HCT116 (cell line): Measurements from ENCODE around the gene KLHL22. TPM values are rescaled to one million over a fixed set of nuclear protein-coding genes. Genes with fewer than 3 reads are reported as not detected.

ENCODE experiments used
- ATAC-seq: fragments of 200-7000 bp; cut with Tn5 transposase; 2 replicates; pipeline ENCODE4 v1.9.1; 2020; ENCODE audit warnings: mild to moderate bottlenecking, moderate library complexity
- BruUV-seq: library from RNA; stranded (reverse); fragments of 400-500 nt; replicated peaks from 2 replicates; lab custom pipeline; 2021; lab: Mats Ljungman, UMichigan
- CTCF ChIA-PET: fragments of 300-600 bp; sonication (Branson Sonifier 250); formaldehyde crosslinking; loops from one replicate; lab custom pipeline; 2021; ENCODE audit warnings: antibody characterized with exemption; lab: Charles Lee
- POLR2A ChIA-PET: fragments of 300-600, 350-600 bp; sonication (Branson Sonifier 250); formaldehyde crosslinking; loops from one replicate; lab custom pipeline; 2021; ENCODE audit warnings: antibody characterized with exemption; lab: Charles Lee
- RAD21 ChIA-PET, 2 experiments: fragments of 300-600 bp; sonication (Branson Sonifier 250); formaldehyde crosslinking; loops; one replicate each; lab custom pipeline; 2023; ENCODE audit warnings: low total read pairs in 2 of 2; ENCODE audit not compliant: uncharacterized antibody in 2 of 2, unreplicated experiment in 2 of 2, low non-redundant PET in 1 of 2; lab: Charles Lee
- DNase-seq: peaks from one replicate; pipeline ENCODE4 v3.0.0-alpha.2; 2010; ENCODE audit warnings: low read depth, low spot score
- H2AFZ ChIP-seq: fragments of 200-600 bp; shearing (Covaris generic), sonication (generic); 2 replicates; pipeline ENCODE4 v1.6.1; 2017; ENCODE audit warnings: low read depth, mixed run types, mixed read lengths, antibody characterized with exemption, low read length; ENCODE audit not compliant: poor library complexity, severe bottlenecking
- H3K27ac ChIP-seq: 2 replicates; pipeline ENCODE4 v1.5.1; 2012; ENCODE audit warnings: low read depth, low read length
- H3K27me3 ChIP-seq: fragments of 200-600 bp; sonication (generic); 2 replicates; pipeline ENCODE4 v1.6.1; 2016; ENCODE audit warnings: mixed run types, low read length, mixed read lengths; ENCODE audit not compliant: insufficient read depth
- H3K36me3 ChIP-seq, 2 experiments: fragments of 200-500 bp in 1 of 2; fragments of 200-600 bp in 1 of 2; sonication (Bioruptor generic) in 1 of 2; sonication (generic) in 1 of 2; 2 replicates each; pipeline versions ENCODE4 v1.5.1 to v1.6.1; 2014 to 2016; ENCODE audit warnings: low read length in 2 of 2, inconsistent platforms in 1 of 2, mixed read lengths in 1 of 2, mixed run types in 1 of 2; ENCODE audit not compliant: insufficient read depth in 2 of 2, control insufficient read depth in 1 of 2
- H3K4me1 ChIP-seq, 2 experiments: fragments of 200-600 bp in 1 of 2; sonication (generic) in 1 of 2; 2 replicates each; pipeline versions ENCODE4 v1.5.1 to v1.6.1; 2012 to 2017; ENCODE audit warnings: low read length in 2 of 2, inconsistent platforms in 1 of 2, mild to moderate bottlenecking in 1 of 2, mixed read lengths in 1 of 2, mixed run types in 1 of 2, moderate library complexity in 1 of 2; ENCODE audit not compliant: insufficient read depth in 2 of 2, control insufficient read depth in 1 of 2
- H3K4me2 ChIP-seq: fragments of 200-600 bp; sonication (generic); 2 replicates; pipeline ENCODE4 v1.6.1; 2017; ENCODE audit warnings: mixed run types, low read length, mixed read lengths
- H3K4me3 ChIP-seq, 2 experiments: fragments of 200-600 bp in 1 of 2; sonication (generic) in 1 of 2; replicated peaks in 1 of 2; 2 replicates each; pipeline ENCODE4 v1.5.1; 2011 to 2016; ENCODE audit warnings: low read length in 2 of 2, control low read depth in 1 of 2, low read depth in 1 of 2, mild to moderate bottlenecking in 1 of 2, mixed read lengths in 1 of 2, mixed run types in 1 of 2
- H3K79me2 ChIP-seq: fragments of 200-600 bp; sonication (generic); 2 replicates; pipeline ENCODE4 v1.6.1; 2017; ENCODE audit warnings: mild to moderate bottlenecking, mixed run types, low read length, moderate library complexity, mixed read lengths; ENCODE audit not compliant: insufficient read depth
- H3K9ac ChIP-seq: fragments of 200-600 bp; sonication (generic); 2 replicates; pipeline ENCODE4 v1.6.1; 2016; ENCODE audit warnings: low read length, mixed read lengths
- H3K9me2 ChIP-seq: fragments of 200-600 bp; sonication (generic), shearing (Covaris generic); 2 replicates; pipeline ENCODE4 v1.6.1; 2017; ENCODE audit warnings: mixed run types, mild to moderate bottlenecking, moderate library complexity; ENCODE audit not compliant: insufficient read depth
- H3K9me3 ChIP-seq, 2 experiments: fragments of 200-500 bp in 1 of 2; fragments of 200-600 bp in 1 of 2; sonication (Bioruptor generic) in 1 of 2; sonication (generic) in 1 of 2; 2 replicates each; pipeline ENCODE4 v1.6.1; 2014 to 2017; ENCODE audit warnings: low read length in 2 of 2, mixed read lengths in 2 of 2, inconsistent platforms in 1 of 2, low read depth in 1 of 2, mild to moderate bottlenecking in 1 of 2, mixed run types in 1 of 2, moderate library complexity in 1 of 2; ENCODE audit not compliant: control insufficient read depth in 1 of 2, insufficient read depth in 1 of 2
- H4K20me1 ChIP-seq: fragments of 200-600 bp; sonication (generic), shearing (Covaris generic); 2 replicates; pipeline ENCODE4 v1.6.1; 2017; ENCODE audit warnings: mixed run types, mild to moderate bottlenecking, moderate library complexity; ENCODE audit not compliant: insufficient read depth
- ATF3 ChIP-seq: IDR thresholded peaks from 2 replicates; pipeline ENCODE4 v1.6.1; 2012
- CBX3 ChIP-seq: IDR thresholded peaks from 2 replicates; pipeline ENCODE4 v1.6.1; 2012; ENCODE audit warnings: low read depth
- CEBPB ChIP-seq: IDR thresholded peaks from 2 replicates; pipeline ENCODE4 v1.6.1; 2012; ENCODE audit warnings: low read depth
- EGR1 ChIP-seq: IDR thresholded peaks from 2 replicates; pipeline ENCODE4 v1.6.1; 2012; ENCODE audit warnings: low read depth
- ELF1 ChIP-seq: IDR thresholded peaks from 2 replicates; pipeline ENCODE4 v1.6.1; 2012; ENCODE audit warnings: low read depth, borderline replicate concordance
- EZH2 ChIP-seq: fragments of 200-600 bp; sonication (generic); IDR thresholded peaks from 2 replicates; pipeline ENCODE4 v1.6.1; 2017; ENCODE audit warnings: antibody characterized with exemption, mixed run types
- FOSL1 ChIP-seq: IDR thresholded peaks from 2 replicates; pipeline ENCODE4 v1.6.1; 2012; ENCODE audit warnings: low read depth
- JUND ChIP-seq: IDR thresholded peaks from 2 replicates; pipeline ENCODE4 v1.6.1; 2012
- MAX ChIP-seq: IDR thresholded peaks from 2 replicates; pipeline ENCODE4 v1.6.1; 2012
- POLR2A ChIP-seq: IDR thresholded peaks from 2 replicates; pipeline ENCODE4 v1.7.0; 2011; ENCODE audit warnings: borderline replicate concordance; ENCODE audit not compliant: insufficient read depth, insufficient read length; ENCODE audit errors: extremely low read depth
- RAD21 ChIP-seq: IDR thresholded peaks from 2 replicates; pipeline ENCODE4 v1.6.1; 2012; ENCODE audit warnings: low read depth, mild to moderate bottlenecking
- SIN3A ChIP-seq: IDR thresholded peaks from 2 replicates; pipeline ENCODE4 v1.6.1; 2012; ENCODE audit warnings: low read depth
- SP1 ChIP-seq: IDR thresholded peaks from 2 replicates; pipeline ENCODE4 v1.6.1; 2012; ENCODE audit warnings: low read depth
- SRF ChIP-seq: IDR thresholded peaks from 2 replicates; pipeline ENCODE4 v1.6.1; 2012; ENCODE audit warnings: low read depth
- YY1 ChIP-seq: IDR thresholded peaks from 2 replicates; pipeline ENCODE4 v1.6.1; 2011; ENCODE audit warnings: low read length, low read depth, moderate library complexity, mild to moderate bottlenecking; ENCODE audit not compliant: insufficient replicate concordance; ENCODE audit errors: extremely low read depth
- ZFX ChIP-seq: fragments of 450-650 bp; IDR thresholded peaks from 2 replicates; pipeline ENCODE4 v1.6.1; 2017
- ZNF274 ChIP-seq: fragments of 200-500 bp; sonication (Bioruptor generic); IDR thresholded peaks from 2 replicates; pipeline ENCODE4 v1.6.1; 2014; ENCODE audit warnings: mild to moderate bottlenecking, low read depth, low read length, inconsistent platforms
- intact Hi-C: fragments of 100-400 bp; cut with micrococcal nuclease; formaldehyde crosslinking; loops from 2 replicates; pipeline ENCODE4 v1.10.0; 2022
- total RNA-seq: library from RNA; stranded (reverse); gene quantifications from one replicate; pipeline ENCODE4 v1.2.1, GENCODE V29; 2021; ENCODE audit not compliant: unreplicated experiment
- TF ChIP-seq, protein P1 (sequence below), 3 experiments: fragments of 200-600 bp in 1 of 3; sonication (generic) in 1 of 3; IDR thresholded peaks in 2 of 3; conservative IDR thresholded peaks in 1 of 3; 2 replicates each; pipeline ENCODE4 v1.5.1; 2012 to 2017; ENCODE audit warnings: low read depth in 2 of 3, low read length in 2 of 3, antibody characterized with exemption in 1 of 3, borderline replicate concordance in 1 of 3, control low read depth in 1 of 3, mild to moderate bottlenecking in 1 of 3, mixed read lengths in 1 of 3, mixed run types in 1 of 3, moderate library complexity in 1 of 3; ENCODE audit not compliant: insufficient read depth in 1 of 3
- TF ChIP-seq, protein P2 (sequence below): IDR thresholded peaks from 2 replicates; pipeline ENCODE4 v1.6.1; 2011; ENCODE audit warnings: mild to moderate bottlenecking, low read length, moderate library complexity; ENCODE audit not compliant: insufficient replicate concordance; ENCODE audit errors: extremely low read depth
- TF ChIP-seq, protein P3 (sequence below): IDR thresholded peaks from 2 replicates; pipeline ENCODE4 v1.6.1; 2012; ENCODE audit warnings: low read depth

KLHL22 gene
- total RNA-seq, 1 experiment from 2014 or later, result 16.4 TPM

DNA sequence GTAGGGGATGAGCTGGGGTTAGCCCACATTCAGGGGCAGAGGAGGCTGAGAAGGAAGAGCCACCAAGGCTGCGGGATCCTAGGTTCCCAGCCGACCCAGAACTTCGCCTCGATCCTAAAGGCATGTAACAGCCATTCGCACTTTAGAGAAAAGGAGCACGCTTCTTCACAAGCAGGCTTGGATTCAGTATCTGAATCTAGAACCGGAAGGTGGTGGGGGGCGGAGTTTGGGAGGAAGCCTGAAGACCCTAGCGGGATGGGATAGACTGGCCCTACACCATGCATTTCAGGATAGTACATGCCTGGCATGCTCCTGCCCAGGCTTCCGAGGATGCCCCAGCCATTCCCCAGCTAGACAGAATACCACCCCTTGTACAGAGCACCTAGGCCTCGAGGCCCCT is 62.4 kb downstream of the KLHL22 start:
- ATAC-seq (no peak), DNase-seq (no peak)
- Histone ChIP-seq H3K27me3 (no peaks in the 10 kb centered on the region), H4K20me1 (no peaks in the 10 kb centered on the region), H3K4me2 (no peak overlapping the region), H3K36me3 (no peaks in the 10 kb centered on the region), H3K9me2 (no peaks in the 10 kb centered on the region), H3K27ac (no peak overlapping the region), H3K9ac (no peak overlapping the region), H3K79me2 (no peaks in the 10 kb centered on the region), H3K9me3 (no peaks in the 10 kb centered on the region), H3K4me1 (peaks cover 16 to 35% of the 10 kb centered on the region in 2 experiments), H3K4me3 (no peak overlapping the region), H2AFZ (no peak overlapping the region)
- POLR2A ChIA-PET, result interaction anchor here (0.7 kb wide), 1 partner anchor 28 kb away, joined by 3 read pairs; no protein-coding TSS in a partner anchor
- intact Hi-C loops, result no loop called here
- RAD21 ChIA-PET, result no interaction called here
- CTCF ChIA-PET, result interaction anchor here (1.2 kb wide), 1 partner anchor 23 kb away, joined by 3 read pairs; no protein-coding TSS in a partner anchor
- TF ChIP-seq ZNF274, result no peak
- no peak for TF ChIP-seq CBX3
- no peak for TF ChIP-seq ELF1
- TF ChIP-seq ATF3, result no peak
- no peak for TF ChIP-seq SIN3A
- no peak for TF ChIP-seq POLR2A
- no peak for TF ChIP-seq YY1
- TF ChIP-seq, protein P1, sequence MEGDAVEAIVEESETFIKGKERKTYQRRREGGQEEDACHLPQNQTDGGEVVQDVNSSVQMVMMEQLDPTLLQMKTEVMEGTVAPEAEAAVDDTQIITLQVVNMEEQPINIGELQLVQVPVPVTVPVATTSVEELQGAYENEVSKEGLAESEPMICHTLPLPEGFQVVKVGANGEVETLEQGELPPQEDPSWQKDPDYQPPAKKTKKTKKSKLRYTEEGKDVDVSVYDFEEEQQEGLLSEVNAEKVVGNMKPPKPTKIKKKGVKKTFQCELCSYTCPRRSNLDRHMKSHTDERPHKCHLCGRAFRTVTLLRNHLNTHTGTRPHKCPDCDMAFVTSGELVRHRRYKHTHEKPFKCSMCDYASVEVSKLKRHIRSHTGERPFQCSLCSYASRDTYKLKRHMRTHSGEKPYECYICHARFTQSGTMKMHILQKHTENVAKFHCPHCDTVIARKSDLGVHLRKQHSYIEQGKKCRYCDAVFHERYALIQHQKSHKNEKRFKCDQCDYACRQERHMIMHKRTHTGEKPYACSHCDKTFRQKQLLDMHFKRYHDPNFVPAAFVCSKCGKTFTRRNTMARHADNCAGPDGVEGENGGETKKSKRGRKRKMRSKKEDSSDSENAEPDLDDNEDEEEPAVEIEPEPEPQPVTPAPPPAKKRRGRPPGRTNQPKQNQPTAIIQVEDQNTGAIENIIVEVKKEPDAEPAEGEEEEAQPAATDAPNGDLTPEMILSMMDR (IDR thresholded peaks at IDR 0.05 in 2 of 3, conservative IDR thresholded peaks at IDR 0.05 in 1 of 3; ENCODE audit: borderline replicate concordance in 1 of 3, insufficient read depth in 1 of 3, low read depth in 2 of 3, low read length in 2 of 3), result no peak
- TF ChIP-seq SP1, result no peak
- TF ChIP-seq JUND, result no peak
- TF ChIP-seq CEBPB, result no peak
- TF ChIP-seq ZFX, result no peak
- TF ChIP-seq, protein P2, sequence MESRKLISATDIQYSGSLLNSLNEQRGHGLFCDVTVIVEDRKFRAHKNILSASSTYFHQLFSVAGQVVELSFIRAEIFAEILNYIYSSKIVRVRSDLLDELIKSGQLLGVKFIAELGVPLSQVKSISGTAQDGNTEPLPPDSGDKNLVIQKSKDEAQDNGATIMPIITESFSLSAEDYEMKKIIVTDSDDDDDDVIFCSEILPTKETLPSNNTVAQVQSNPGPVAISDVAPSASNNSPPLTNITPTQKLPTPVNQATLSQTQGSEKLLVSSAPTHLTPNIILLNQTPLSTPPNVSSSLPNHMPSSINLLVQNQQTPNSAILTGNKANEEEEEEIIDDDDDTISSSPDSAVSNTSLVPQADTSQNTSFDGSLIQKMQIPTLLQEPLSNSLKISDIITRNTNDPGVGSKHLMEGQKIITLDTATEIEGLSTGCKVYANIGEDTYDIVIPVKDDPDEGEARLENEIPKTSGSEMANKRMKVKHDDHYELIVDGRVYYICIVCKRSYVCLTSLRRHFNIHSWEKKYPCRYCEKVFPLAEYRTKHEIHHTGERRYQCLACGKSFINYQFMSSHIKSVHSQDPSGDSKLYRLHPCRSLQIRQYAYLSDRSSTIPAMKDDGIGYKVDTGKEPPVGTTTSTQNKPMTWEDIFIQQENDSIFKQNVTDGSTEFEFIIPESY, result no peak
- no peak for TF ChIP-seq FOSL1
- no peak for TF ChIP-seq EZH2
- TF ChIP-seq SRF, result no peak
- no peak for TF ChIP-seq RAD21
- no peak for TF ChIP-seq MAX
- TF ChIP-seq EGR1, result no peak
- TF ChIP-seq, protein P3, sequence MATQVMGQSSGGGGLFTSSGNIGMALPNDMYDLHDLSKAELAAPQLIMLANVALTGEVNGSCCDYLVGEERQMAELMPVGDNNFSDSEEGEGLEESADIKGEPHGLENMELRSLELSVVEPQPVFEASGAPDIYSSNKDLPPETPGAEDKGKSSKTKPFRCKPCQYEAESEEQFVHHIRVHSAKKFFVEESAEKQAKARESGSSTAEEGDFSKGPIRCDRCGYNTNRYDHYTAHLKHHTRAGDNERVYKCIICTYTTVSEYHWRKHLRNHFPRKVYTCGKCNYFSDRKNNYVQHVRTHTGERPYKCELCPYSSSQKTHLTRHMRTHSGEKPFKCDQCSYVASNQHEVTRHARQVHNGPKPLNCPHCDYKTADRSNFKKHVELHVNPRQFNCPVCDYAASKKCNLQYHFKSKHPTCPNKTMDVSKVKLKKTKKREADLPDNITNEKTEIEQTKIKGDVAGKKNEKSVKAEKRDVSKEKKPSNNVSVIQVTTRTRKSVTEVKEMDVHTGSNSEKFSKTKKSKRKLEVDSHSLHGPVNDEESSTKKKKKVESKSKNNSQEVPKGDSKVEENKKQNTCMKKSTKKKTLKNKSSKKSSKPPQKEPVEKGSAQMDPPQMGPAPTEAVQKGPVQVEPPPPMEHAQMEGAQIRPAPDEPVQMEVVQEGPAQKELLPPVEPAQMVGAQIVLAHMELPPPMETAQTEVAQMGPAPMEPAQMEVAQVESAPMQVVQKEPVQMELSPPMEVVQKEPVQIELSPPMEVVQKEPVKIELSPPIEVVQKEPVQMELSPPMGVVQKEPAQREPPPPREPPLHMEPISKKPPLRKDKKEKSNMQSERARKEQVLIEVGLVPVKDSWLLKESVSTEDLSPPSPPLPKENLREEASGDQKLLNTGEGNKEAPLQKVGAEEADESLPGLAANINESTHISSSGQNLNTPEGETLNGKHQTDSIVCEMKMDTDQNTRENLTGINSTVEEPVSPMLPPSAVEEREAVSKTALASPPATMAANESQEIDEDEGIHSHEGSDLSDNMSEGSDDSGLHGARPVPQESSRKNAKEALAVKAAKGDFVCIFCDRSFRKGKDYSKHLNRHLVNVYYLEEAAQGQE, result no peak
- no TSS peak for BruUV-seq
